NCI-H187 (cell line): ENCODE data around the gene CALML5.
A peak's percentile ranks its signal among the peaks of the same experiment; 100 is the strongest.

Source experiments
- DNase-seq, 2 experiments: peaks; one replicate each; lab custom pipeline; 2025; lab: John Stamatoyannopoulos, UW

Gene CALML5

GRCh38 chr10:5500910-5501309 is 1.5 kb upstream of the CALML5 start:
- DNase-seq = no peak

GRCh38 chr10:5500162-5500670 is 846 bp upstream of the CALML5 start:
- DNase-seq = no peak

GRCh38 chr10:5498791-5499492 is 428 bp downstream of the CALML5 start:
- DNase-seq = no peak

GRCh38 chr10:5497948-5498730 is 1.2 kb downstream of the CALML5 start:
- no peak for DNase-seq

- no peak for DNase-seq
These were observed 2.1 kb downstream of the CALML5 start for GRCh38 chr10:5497289-5497688.

- no peak for DNase-seq
These were observed 2.8 kb downstream of the CALML5 start for GRCh38 chr10:5496261-5497250.

GRCh38 chr10:5494611-5495010 is 4.8 kb downstream of the CALML5 start:
- no peak for DNase-seq

GRCh38 chr10:5493691-5494090 is 5.7 kb downstream of the CALML5 start:
- no peak for DNase-seq

GRCh38 chr10:5492929-5493576 is 6.3 kb downstream of the CALML5 start:
- DNase-seq = no peak

GRCh38 chr10:5492322-5492855 is 7.0 kb downstream of the CALML5 start:
- no peak for DNase-seq

- no peak for DNase-seq
These were observed 7.9 kb downstream of the CALML5 start for GRCh38 chr10:5491477-5491876.

GRCh38 chr10:5490698-5491464 is 8.5 kb downstream of the CALML5 start:
- DNase-seq = no peak

GRCh38 chr10:5490032-5490431 is 9.3 kb downstream of the CALML5 start:
- DNase-seq = no peak

GRCh38 chr10:5488272-5489161 is 10.9 kb downstream of the CALML5 start:
- peak; percentile 30 to 67 for DNase-seq

GRCh38 chr10:5486853-5487235 is 12.5 kb downstream of the CALML5 start:
- no peak for DNase-seq

- DNase-seq = no peak
These were observed 13.2 kb downstream of the CALML5 start for GRCh38 chr10:5485948-5486852.

- DNase-seq = no peak
These were observed 14.1 kb downstream of the CALML5 start for GRCh38 chr10:5485290-5485689.

- no peak for DNase-seq
These were observed 15.2 kb downstream of the CALML5 start for GRCh38 chr10:5484205-5484604.
